A549 (cell line): ENCODE measurements around the gene LILRB3. TPM values are rescaled to one million over a fixed set of nuclear protein-coding genes. Genes with fewer than 3 reads are reported as not detected.
A peak's percentile ranks its signal among the peaks of the same experiment; 100 is the strongest.
"Not testable (repeated sequence)": the region's sequence is repeated elsewhere in the genome, so short reads cannot be mapped to it uniquely, and the experiment has no call there.

Experiments used
- ATAC-seq, 2 experiments: fragments of 200-7000 bp in 1 of 2; fragments of >200 bp in 1 of 2; cut with Nextera tagmentation in 1 of 2; cut with Tn5 transposase in 1 of 2; 3 replicates each; pipeline versions ENCODE4 v1.8.0 to v1.9.1; 2018 to 2020; ENCODE audit warnings: mild to moderate bottlenecking in 1 of 2, moderate library complexity in 1 of 2
- CTCF ChIA-PET: fragments of 300-600 bp; sonication (Branson Sonifier 250); formaldehyde crosslinking; extraction: SDS; loops from one replicate; lab custom pipeline; 2021; ENCODE audit warnings: antibody characterized with exemption, inconsistent platforms; lab: Yijun Ruan, JAX
- POLR2A ChIA-PET: fragments of 350-600 bp; formaldehyde crosslinking; extraction: SDS; loops from one replicate; lab custom pipeline; 2021; ENCODE audit warnings: antibody characterized with exemption, inconsistent platforms; lab: Yijun Ruan, JAX
- DNase-seq, 2 experiments: peaks; one replicate each; pipeline versions ENCODE4 v3.0.0 to v3.0.0-alpha.2; 2011 to 2016; ENCODE audit warnings: low read depth in 1 of 2, low spot score in 1 of 2
- FAIRE-seq: peaks from 2 replicates; lab custom pipeline; 2011; peaks lifted over from hg19 to GRCh38; lab: Jason Lieb, UNC
- H3K27ac ChIP-seq, 2 experiments: fragments of >200 bp; sonication (Bioruptor Twin); formaldehyde crosslinking; 3 replicates each; pipeline ENCODE4 v1.5.1; 2016 to 2017
- H3K4me1 ChIP-seq: fragments of >200 bp; sonication (Bioruptor Twin); formaldehyde crosslinking; 3 replicates; pipeline ENCODE4 v1.6.1; 2016
- H3K4me2 ChIP-seq: fragments of >200 bp; sonication (Bioruptor Twin); formaldehyde crosslinking; 3 replicates; pipeline ENCODE4 v1.6.1; 2016
- H3K4me3 ChIP-seq: fragments of >200 bp; sonication (Bioruptor Twin); formaldehyde crosslinking; 3 replicates; pipeline ENCODE4 v1.5.1; 2016
- H3K9me3 ChIP-seq: fragments of >200 bp; sonication (Bioruptor Twin); formaldehyde crosslinking; 3 replicates; pipeline ENCODE4 v1.6.1; 2016
- CBX2 ChIP-seq: fragments of 200-600 bp; sonication (generic); IDR thresholded peaks from 2 replicates; pipeline ENCODE4 v1.6.1; 2016; ENCODE audit warnings: low read depth, mild to moderate bottlenecking, borderline replicate concordance
- CEBPB ChIP-seq, 2 experiments: fragments of >200 bp in 1 of 2; sonication (Bioruptor Twin) in 1 of 2; formaldehyde crosslinking in 1 of 2; IDR thresholded peaks; 2 replicates each; pipeline ENCODE4 v1.6.1; 2012 to 2016
- FOSB ChIP-seq: fragments of 250-450 bp; sonication (Bioruptor Pico); IDR thresholded peaks from 2 replicates; pipeline ENCODE4 v1.5.0; 2020; ENCODE audit warnings: mild to moderate bottlenecking, moderate library complexity
- FOXS1 ChIP-seq: fragments of 250-450 bp; sonication (Bioruptor Pico); IDR thresholded peaks from 2 replicates; pipeline ENCODE4 v1.5.0; 2020; ENCODE audit warnings: mild to moderate bottlenecking, moderate library complexity
- HDAC2 ChIP-seq: fragments of 200-600 bp; sonication (generic); IDR thresholded peaks from 2 replicates; pipeline ENCODE4 v1.6.1; 2016
- HEYL ChIP-seq: fragments of 250-450 bp; sonication (Bioruptor Pico); IDR thresholded peaks from 2 replicates; pipeline ENCODE4 v1.8.0; 2021; ENCODE audit warnings: mild to moderate bottlenecking, moderate library complexity
- JUN ChIP-seq, 2 experiments: fragments of >200 bp; sonication (Bioruptor Twin); formaldehyde crosslinking; IDR thresholded peaks; 2 replicates in 1 of 2; 3 replicates in 1 of 2; pipeline ENCODE4 v1.6.1; 2016 to 2017
- MAFK ChIP-seq: fragments of 450-650 bp; IDR thresholded peaks from 2 replicates; pipeline ENCODE4 v1.6.1; 2014; ENCODE audit not compliant: partially characterized antibody
- MYC ChIP-seq: IDR thresholded peaks from 2 replicates; pipeline ENCODE4 v1.6.1; 2012; ENCODE audit warnings: mild to moderate bottlenecking, inconsistent platforms, low read length, improper control_type of control experiment, borderline replicate concordance
- RAD21 ChIP-seq, 2 experiments: fragments of >200 bp in 1 of 2; sonication (Bioruptor Twin) in 1 of 2; formaldehyde crosslinking in 1 of 2; IDR thresholded peaks in 1 of 2; conservative IDR thresholded peaks in 1 of 2; 2 replicates in 1 of 2; 3 replicates in 1 of 2; pipeline ENCODE4 v1.6.1; 2012 to 2018; ENCODE audit warnings: inconsistent platforms in 1 of 2
- RARB ChIP-seq: fragments of 250-450 bp; sonication (Bioruptor Pico); IDR thresholded peaks from 2 replicates; pipeline ENCODE4 v1.8.0; 2021; ENCODE audit warnings: mild to moderate bottlenecking, moderate library complexity
- TFCP2L1 ChIP-seq: fragments of 250-450 bp; sonication (Bioruptor Pico); IDR thresholded peaks from 2 replicates; pipeline ENCODE4 v1.5.0; 2021; ENCODE audit warnings: mild to moderate bottlenecking
- ZFP36 ChIP-seq: fragments of 450-650 bp; IDR thresholded peaks from 2 replicates; pipeline ENCODE4 v1.6.1; 2014; ENCODE audit warnings: borderline replicate concordance; ENCODE audit not compliant: partially characterized antibody
- ZNF302 ChIP-seq: fragments of 250-450 bp; sonication (Bioruptor Pico); IDR thresholded peaks from 2 replicates; pipeline ENCODE4 v1.9.0; 2021; ENCODE audit warnings: inconsistent platforms, mild to moderate bottlenecking, moderate library complexity
- WGBS: methylation state at CpG from one replicate; pipeline ENCODE4 v1.1.6; 2017; ENCODE audit errors: missing lambda C conversion rate; 5-methylcytosine and 5-hydroxymethylcytosine counted together
- polyA plus RNA-seq, 4 experiments: library from polyadenylated mRNA; depleted of rRNA in 3 of 4; stranded (reverse); fragments of >200 nt; fragmentation: RNase III in 1 of 4; extraction: RNeasy Plus Mini Kit Qiagen cat#74134 plus additional on column Dnase treatment in 1 of 4; gene quantifications; 2 replicates in 3 of 4; 3 replicates in 1 of 4; pipeline ENCODE4 v1.2.3, GENCODE V29; 2011 to 2017
- TF ChIP-seq, protein P1 (sequence below): fragments of >200 bp; sonication (Bioruptor Twin); formaldehyde crosslinking; IDR thresholded peaks from 3 replicates; pipeline ENCODE4 v1.6.1; 2016
- TF ChIP-seq, protein P2 (sequence below): fragments of 250-450 bp; sonication (Bioruptor Pico); IDR thresholded peaks from 2 replicates; pipeline ENCODE4 v1.5.0; 2021; ENCODE audit warnings: mild to moderate bottlenecking, moderate library complexity, borderline replicate concordance

The LILRB3 gene
- polyA plus RNA-seq, 2 of the 4 experiments (the other 2 are of a cell fraction): not detected

DNA sequence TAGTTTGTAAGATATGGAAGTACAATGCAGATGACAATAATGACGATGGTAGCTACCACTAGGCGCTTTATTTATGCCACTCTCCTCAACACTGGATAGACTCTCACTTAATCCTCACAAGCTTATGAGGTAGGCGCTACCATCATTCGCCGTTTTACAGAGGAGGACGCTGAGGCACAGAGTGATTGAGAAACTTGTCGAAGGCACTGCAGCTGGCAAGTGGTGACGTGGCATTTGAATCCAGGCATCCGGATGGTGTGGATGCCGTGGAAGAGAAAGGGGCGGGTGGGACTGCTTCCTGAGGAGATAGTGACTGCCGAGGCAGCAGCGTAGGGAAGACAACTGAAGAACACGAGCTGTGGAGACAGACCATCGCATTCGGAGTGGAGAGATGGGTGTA lies 23.4 kb downstream of the LILRB3 start:
- FAIRE-seq (no peak), ATAC-seq (no peak), DNase-seq (no peak)
- TF ChIP-seq RAD21 (conservative IDR thresholded peaks at IDR 0.05 in 1 of 2, IDR thresholded peaks at IDR 0.05 in 1 of 2) (no peak), HEYL (CRISPR knock-in tag) (no peak), ZFP36 (no peak), HDAC2 (no peak), CBX2 (no peak), FOSB (CRISPR knock-in tag) (no peak), JUN (IDR thresholded peaks at IDR 0.05) (no peak), FOXS1 (CRISPR knock-in tag) (no peak), ZNF302 (CRISPR knock-in tag) (no peak), CEBPB (IDR thresholded peaks at IDR 0.05) (no peak), MYC (no peak), RARB (CRISPR knock-in tag) (no peak)
- TF ChIP-seq, protein P1, sequence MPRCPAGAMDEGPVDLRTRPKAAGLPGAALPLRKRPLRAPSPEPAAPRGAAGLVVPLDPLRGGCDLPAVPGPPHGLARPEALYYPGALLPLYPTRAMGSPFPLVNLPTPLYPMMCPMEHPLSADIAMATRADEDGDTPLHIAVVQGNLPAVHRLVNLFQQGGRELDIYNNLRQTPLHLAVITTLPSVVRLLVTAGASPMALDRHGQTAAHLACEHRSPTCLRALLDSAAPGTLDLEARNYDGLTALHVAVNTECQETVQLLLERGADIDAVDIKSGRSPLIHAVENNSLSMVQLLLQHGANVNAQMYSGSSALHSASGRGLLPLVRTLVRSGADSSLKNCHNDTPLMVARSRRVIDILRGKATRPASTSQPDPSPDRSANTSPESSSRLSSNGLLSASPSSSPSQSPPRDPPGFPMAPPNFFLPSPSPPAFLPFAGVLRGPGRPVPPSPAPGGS: no peak
- Histone ChIP-seq H3K4me1 (peaks cover 29% of the 10 kb centered on the region), H3K4me3 (no peak overlapping the region), H3K9me3 (no peaks in the 10 kb centered on the region), H3K4me2 (no peak overlapping the region; the same call in 1 of the 3 replicates), H3K27ac (peak overlapping the region; percentile 92 to 97; a peak in 4 of 6 replicates)
- ChIA-PET CTCF (interaction anchor here (0.7 to 2.8 kb wide), 7 partner anchors 8 to 32 kb away, joined by 3 to 14 read pairs (median 4); partner anchors contain the start of genes MBOAT7 and TSEN34), POLR2A (interaction anchor here (2.5 to 5.8 kb wide), 2 partner anchors 9 to 11 kb away, joined by 47 to 132 read pairs; partner anchors contain the start of genes MBOAT7 and TSEN34)
- WGBS: 93% methylated on average over 16 of the region's 16 CpGs

DNA sequence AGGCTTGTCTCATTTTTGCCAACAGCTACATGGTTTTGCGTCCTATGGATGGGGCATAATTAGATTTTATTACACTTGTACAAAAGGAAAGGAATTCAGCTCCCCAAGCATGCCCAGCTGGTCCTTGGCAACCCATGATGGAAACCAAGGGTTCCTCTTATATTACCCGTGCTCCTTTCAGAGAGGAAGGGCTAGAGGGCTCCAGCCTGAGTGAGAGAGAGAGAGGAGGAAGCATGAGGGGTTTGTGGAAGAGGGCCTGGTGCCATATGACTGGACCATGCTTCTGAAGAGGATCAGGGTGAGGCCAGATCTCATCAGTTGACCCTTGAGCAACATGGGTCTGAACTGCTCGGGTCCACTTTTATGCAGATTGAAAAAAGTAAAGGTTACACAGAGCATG lies 25.7 kb downstream of the LILRB3 start:
- whole genome bisulfite sequencing: 79% methylated on average over 3 of the region's 3 CpGs
- no peak for TF ChIP-seq MAFK
- CTCF ChIA-PET: interaction anchor here (0.9 to 1.4 kb wide), 2 partner anchors 35 to 70 kb away, joined by 3 to 5 read pairs; no protein-coding TSS in a partner anchor
- no peak for DNase-seq
- Histone ChIP-seq H3K4me1 (peaks cover 12% of the 10 kb centered on the region), H3K4me2 (no peak overlapping the region), H3K27ac (no peak overlapping the region), H3K9me3 (no peaks in the 10 kb centered on the region), H3K4me3 (no peak overlapping the region)
- FAIRE-seq: no peak
- POLR2A ChIA-PET: no interaction called here
- ATAC-seq: no peak

DNA sequence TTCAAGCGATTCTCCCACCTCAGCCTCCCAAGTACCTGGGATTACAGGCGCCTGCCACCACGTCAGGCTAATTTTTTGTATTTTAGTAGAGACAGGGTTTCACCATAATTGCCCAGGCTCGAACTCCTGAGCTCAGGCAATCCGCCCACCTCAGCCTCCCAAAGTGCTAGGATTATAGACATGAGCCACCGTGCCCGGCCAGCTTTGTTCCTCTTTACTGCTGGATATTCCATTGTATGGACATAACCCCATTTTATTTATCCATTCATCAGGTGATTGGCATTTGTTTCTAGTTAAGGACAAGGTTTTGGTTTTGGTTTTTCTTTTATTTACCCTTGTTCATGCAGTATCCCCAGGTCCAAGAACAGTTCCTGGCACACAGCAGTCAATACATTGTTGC lies 26.3 kb downstream of the LILRB3 start:
- FAIRE-seq: no peak
- WGBS: 91% methylated on average over 7 of the region's 7 CpGs
- CTCF ChIA-PET: interaction anchor here (0.9 to 1.4 kb wide), 3 partner anchors 36 to 70 kb away, joined by 3 to 5 read pairs (median 4); no protein-coding TSS in a partner anchor
- no peak overlapping the region for H3K4me3 ChIP-seq
- POLR2A ChIA-PET: no interaction called here
- ATAC-seq: no peak
- no peaks in the 10 kb centered on the region for H3K9me3 ChIP-seq
- TF ChIP-seq, protein P2, sequence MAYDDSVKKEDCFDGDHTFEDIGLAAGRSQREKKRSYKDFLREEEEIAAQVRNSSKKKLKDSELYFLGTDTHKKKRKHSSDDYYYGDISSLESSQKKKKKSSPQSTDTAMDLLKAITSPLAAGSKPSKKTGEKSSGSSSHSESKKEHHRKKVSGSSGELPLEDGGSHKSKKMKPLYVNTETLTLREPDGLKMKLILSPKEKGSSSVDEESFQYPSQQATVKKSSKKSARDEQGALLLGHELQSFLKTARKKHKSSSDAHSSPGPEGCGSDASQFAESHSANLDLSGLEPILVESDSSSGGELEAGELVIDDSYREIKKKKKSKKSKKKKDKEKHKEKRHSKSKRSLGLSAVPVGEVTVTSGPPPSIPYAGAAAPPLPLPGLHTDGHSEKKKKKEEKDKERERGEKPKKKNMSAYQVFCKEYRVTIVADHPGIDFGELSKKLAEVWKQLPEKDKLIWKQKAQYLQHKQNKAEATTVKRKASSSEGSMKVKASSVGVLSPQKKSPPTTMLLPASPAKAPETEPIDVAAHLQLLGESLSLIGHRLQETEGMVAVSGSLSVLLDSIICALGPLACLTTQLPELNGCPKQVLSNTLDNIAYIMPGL (CRISPR knock-in tag): no peak
- TF ChIP-seq TFCP2L1 (CRISPR knock-in tag): no peak
- TF ChIP-seq, all 56 proteins: peak for 0
- DNase-seq: no peak
- Histone ChIP-seq H3K27ac (no peak overlapping the region), H3K4me2 (no peak overlapping the region), H3K4me1 (peaks cover 13% of the 10 kb centered on the region)

DNA sequence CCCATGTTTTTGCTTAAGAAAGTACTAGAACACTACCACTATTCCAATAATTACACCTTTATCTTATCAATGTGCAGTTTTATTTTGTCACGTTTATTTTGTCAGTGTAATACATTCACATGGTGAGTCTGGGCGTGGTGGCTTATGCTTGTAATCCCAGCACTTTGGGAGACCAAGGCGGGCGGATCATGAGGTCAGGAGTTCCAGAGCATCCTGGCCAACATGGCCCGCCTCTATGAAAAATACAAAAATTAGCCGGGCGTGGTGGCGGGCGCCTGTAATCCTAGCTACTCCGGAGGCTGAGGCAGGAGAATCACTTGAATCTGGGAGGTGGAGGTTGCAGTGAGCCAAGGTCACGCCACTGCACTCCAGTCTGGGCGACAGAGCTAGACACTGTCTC lies 28.3 kb downstream of the LILRB3 start:
- FAIRE-seq, H3K27ac ChIP-seq, POLR2A ChIA-PET, H3K4me1 ChIP-seq, H3K4me2 ChIP-seq, DNase-seq, H3K4me3 ChIP-seq, ATAC-seq, H3K9me3 ChIP-seq: not testable (repeated sequence)
- WGBS: 95% methylated on average over 12 of the region's 12 CpGs
- CTCF ChIA-PET: interaction anchor here (0.9 to 2.2 kb wide), 2 partner anchors 27 to 72 kb away, joined by 3 to 8 read pairs; no protein-coding TSS in a partner anchor
